GM10266 (cell line): Measurements from ENCODE around the gene OXTR.

Experiments used
- DNase-seq: peaks from one replicate; pipeline ENCODE4 v3.0.0; 2012; ENCODE audit errors: extremely low spot score
- TF ChIP-seq, protein P1 (sequence below): IDR thresholded peaks from 2 replicates; pipeline ENCODE4 v1.5.1; 2012; ENCODE audit warnings: mild to moderate bottlenecking, low read depth; ENCODE audit not compliant: control insufficient read depth, insufficient read depth; ENCODE audit errors: missing control alignments

OXTR gene

DNA sequence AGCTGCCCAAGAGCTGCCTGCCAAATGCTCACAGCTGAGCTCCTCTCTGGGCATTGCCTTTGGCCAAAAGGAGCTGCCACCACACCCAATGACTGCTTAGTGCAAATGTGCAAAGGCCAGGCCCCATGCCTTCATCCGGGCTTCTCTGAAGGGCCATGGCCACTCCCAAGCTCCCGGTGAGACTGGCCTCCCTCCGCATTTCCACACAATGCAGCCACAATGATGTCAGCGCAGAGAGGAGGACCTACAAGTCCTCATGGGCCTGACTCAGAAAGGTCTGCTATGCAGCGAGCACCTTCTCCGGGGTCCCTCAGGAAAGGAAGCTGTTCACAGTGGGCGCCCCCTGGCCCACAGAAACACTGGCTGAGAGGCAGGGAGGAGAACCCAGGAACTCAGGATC, 12.7 kb downstream of the OXTR start:
- TF ChIP-seq, protein P1, sequence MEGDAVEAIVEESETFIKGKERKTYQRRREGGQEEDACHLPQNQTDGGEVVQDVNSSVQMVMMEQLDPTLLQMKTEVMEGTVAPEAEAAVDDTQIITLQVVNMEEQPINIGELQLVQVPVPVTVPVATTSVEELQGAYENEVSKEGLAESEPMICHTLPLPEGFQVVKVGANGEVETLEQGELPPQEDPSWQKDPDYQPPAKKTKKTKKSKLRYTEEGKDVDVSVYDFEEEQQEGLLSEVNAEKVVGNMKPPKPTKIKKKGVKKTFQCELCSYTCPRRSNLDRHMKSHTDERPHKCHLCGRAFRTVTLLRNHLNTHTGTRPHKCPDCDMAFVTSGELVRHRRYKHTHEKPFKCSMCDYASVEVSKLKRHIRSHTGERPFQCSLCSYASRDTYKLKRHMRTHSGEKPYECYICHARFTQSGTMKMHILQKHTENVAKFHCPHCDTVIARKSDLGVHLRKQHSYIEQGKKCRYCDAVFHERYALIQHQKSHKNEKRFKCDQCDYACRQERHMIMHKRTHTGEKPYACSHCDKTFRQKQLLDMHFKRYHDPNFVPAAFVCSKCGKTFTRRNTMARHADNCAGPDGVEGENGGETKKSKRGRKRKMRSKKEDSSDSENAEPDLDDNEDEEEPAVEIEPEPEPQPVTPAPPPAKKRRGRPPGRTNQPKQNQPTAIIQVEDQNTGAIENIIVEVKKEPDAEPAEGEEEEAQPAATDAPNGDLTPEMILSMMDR = no peak
- no peak for DNase-seq

DNA sequence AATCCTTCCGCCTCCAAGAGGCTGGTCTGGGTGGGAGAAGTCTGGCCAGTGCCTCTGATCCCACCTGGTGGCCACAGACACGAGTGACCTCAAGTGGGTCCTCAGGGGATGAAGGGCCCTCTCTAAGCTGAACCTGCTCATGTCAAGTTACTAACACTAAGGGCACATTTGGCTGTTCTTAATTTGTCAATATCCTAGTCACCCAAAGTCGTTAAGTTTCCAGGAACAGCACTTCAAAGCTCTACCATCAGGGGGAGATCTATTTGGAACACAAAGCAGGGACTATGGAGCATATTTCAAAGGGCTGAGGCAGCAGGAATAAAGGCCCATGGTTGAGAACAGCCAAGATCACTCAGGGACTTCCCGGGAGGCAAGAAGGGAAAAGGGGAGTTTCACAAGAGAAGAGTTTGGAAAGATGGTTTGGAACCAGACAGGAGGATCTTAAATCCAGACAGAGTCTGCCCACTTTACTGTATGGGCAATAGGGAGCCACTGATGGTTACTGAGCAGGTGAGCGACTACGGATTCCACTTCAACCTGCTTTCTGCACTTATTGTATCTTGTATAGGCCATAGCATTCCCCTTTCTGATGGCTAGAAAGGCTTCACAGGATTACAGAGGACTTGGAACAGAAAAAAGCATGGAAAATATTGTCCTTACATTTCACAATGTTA, 13.7 kb downstream of the OXTR start:
- DNase-seq = no peak
- TF ChIP-seq, protein P1 = no peak

DNA sequence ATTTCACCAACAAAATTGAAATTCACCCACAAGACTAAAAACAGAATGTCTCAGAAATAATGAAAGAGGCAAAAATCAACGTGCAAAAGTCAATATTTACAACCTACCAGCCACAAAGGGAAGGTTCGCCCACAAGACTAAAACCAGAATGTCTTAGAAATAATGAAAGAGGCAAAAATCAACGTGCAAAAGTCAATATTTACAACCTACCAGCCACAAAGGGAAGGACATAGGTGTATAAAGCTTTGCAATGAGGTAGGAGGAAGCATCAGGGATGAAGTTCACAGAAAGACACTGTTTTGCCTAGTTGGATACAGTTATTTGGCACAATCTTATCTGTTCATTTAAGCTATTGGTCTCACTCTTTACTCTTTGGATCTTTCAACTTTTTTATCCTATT, 14.3 kb downstream of the OXTR start:
- TF ChIP-seq, protein P1 = no peak
- DNase-seq = no peak

GRCh38 chr3:8752832-8753231, 16.6 kb downstream of the OXTR start:
- TF ChIP-seq, protein P1 = no peak

GRCh38 chr3:8749316-8749715, 20.1 kb downstream of the OXTR start:
- DNase-seq = no peak
- TF ChIP-seq, protein P1 = no peak

More at GRCh38 chr3:8752832-8753231, 16.6 kb downstream of the OXTR start:
- no peak for DNase-seq

- no peak for DNase-seq
- TF ChIP-seq, protein P1 = no peak
Measured at GRCh38 chr3:8746780-8747345, 22.6 kb downstream of the OXTR start.

GRCh38 chr3:8745619-8746370, 23.6 kb downstream of the OXTR start:
- DNase-seq = no peak

More at GRCh38 chr3:8745619-8746370, 23.6 kb downstream of the OXTR start:
- TF ChIP-seq, protein P1 = no peak
